ENCODE results near the gene RNASE9.
"Not testable (repeated sequence)": the region's sequence is repeated elsewhere in the genome, so short reads cannot be mapped to it uniquely, and the experiment has no call there.

The RNASE9 gene

GRCh38 chr14:20515846-20516245 is 45.0 kb downstream of the RNASE9 start:
- FAIRE-seq: no peak

GRCh38 chr14:20512177-20512905 is 48.5 kb downstream of the RNASE9 start:
- no peak for FAIRE-seq

DNA sequence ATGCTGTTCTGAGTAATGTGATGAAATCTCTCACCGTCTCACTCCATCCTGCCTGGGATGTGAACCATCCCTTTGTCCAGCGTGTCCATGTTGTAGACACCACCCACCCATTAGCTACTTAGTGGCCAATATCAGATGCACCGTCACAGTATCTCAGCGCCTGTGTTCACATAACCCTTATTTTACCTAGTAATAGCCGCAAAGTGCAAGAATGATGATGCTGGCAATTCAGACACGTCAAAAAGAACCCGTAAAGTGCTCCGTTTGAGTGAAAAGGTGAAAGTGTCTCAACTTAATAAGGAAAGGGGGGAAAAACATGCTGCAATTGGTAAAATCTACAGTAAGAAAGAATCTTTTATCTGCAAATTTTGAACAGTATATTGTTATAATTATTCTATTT is 52.5 kb downstream of the RNASE9 start:
- FAIRE-seq: no peak

- FAIRE-seq: not testable (repeated sequence)
These were observed 53.3 kb downstream of the RNASE9 start for GRCh38 chr14:20507537-20507936.

GRCh38 chr14:20506752-20507151 is 54.1 kb downstream of the RNASE9 start:
- not testable (repeated sequence) for FAIRE-seq

DNA sequence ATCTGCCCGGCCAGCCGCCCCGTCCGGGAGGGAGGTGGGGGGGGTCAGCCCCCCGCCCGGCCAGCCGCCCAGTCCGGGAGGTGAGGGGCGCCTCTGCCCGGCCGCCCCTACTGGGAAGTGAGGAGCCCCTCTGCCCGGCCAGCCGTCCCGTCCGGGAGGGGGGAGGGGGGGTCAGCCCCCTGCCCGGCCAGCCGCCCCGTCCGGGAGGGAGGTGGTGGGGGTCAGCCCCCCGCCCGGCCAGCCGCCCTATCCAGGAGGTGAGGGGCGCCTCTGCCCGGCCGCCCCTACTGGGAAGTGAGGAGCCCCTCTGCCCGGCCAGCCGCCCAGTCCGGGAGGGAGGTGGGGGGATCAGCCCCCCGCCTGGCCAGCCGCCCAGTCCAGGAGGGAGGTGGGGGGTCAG is 54.6 kb downstream of the RNASE9 start:
- not testable (repeated sequence) for FAIRE-seq
